K562 treated with DMSO at 1 percent for 4 hours (cell line): ENCODE results near the gene PDE6B. TPM values are rescaled to one million over a fixed set of nuclear protein-coding genes. Genes with fewer than 3 reads are reported as not detected.

ENCODE experiments used
- total RNA-seq: library from RNA; unstranded; fragments of 300-600 nt; gene quantifications from 2 replicates; pipeline ENCODE4 v1.2.3, GENCODE V29; 2022; ENCODE audit not compliant: insufficient read depth

PDE6B gene
- total RNA-seq: not detected in 2 replicates

DNA sequence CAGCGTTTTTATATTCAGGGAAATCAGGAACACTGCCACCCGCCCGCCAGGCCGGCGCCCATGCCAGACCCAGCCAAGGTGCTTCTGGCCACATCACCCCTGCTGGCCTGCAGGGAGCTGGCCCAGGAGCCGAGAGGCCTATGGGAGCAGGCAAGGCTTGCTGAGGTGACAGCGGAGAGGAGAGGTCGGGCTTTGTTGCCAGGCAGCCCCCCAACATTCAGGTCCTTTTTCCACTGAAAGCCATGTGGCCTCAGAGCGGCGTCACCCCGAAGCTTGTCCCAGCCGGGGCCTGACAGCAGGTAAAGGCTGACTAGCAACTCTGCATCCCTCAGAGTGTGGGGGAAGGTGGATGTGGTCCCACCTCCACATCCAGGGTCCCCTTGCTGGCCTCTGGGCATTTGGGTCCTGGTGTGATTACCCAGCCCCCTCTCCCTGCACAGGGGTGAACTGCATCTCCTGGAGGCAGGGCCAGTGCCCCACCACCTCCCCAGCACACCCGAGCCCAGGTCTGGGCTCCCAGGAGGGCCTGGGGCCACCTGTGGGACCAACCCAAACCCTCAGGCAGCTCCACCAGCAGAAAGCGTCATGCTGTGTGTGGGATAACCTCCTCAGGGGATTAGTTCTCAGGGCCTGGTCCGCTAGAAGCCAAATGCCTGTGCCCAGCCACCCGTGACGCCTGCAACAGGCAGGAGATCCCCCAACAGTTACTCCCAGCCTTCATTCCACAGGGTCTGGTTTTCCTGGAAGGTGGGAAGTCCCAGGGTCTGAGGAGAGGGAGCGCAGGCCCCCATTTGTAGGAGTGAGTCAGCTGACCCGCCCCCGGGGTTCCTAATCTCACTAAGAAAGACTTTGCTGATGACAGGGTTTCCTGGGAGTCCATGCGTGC lies at the start of gene PDE6B:
Gene PDE6B, plus strand, starts transcription at position 869 of the 886 bp plus-strand sequence. CDS start 54 bp downstream, outside the sequence.

DNA sequence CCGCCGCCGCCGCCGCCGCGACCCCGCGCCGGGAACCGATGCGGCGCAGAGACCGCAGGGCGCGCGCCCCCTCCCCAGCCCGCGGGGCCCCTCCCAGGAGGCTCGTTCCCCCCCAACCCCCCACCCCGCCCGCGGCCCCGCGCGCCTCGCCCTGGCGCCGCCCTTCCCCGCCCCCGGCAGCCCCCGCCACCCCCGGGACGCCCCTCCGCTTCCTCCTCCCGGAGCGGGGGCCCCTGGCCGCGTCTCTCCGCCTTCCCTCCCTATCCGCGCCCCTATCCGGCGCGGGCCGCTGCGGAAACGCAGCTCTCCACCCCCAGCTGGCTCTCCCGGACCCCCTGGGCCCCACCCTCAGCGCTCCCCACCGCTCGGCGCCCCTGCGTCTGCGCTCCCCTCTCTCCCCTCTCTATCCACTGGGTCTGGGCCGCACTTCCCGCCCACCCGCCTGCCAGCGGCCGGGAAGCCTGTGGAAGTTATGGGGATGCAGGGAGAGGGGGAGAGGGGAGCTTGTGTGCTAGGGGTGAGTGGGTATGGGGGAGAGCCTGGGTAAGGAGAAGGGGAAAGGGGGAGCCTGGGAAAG lies 49.0 kb upstream of the PDE6B start, which contains the start of gene TMEM271:
Gene TMEM271, minus strand, starts transcription at position 51 of the 577 bp plus-strand sequence. CDS start 233 bp downstream, outside the sequence.

DNA sequence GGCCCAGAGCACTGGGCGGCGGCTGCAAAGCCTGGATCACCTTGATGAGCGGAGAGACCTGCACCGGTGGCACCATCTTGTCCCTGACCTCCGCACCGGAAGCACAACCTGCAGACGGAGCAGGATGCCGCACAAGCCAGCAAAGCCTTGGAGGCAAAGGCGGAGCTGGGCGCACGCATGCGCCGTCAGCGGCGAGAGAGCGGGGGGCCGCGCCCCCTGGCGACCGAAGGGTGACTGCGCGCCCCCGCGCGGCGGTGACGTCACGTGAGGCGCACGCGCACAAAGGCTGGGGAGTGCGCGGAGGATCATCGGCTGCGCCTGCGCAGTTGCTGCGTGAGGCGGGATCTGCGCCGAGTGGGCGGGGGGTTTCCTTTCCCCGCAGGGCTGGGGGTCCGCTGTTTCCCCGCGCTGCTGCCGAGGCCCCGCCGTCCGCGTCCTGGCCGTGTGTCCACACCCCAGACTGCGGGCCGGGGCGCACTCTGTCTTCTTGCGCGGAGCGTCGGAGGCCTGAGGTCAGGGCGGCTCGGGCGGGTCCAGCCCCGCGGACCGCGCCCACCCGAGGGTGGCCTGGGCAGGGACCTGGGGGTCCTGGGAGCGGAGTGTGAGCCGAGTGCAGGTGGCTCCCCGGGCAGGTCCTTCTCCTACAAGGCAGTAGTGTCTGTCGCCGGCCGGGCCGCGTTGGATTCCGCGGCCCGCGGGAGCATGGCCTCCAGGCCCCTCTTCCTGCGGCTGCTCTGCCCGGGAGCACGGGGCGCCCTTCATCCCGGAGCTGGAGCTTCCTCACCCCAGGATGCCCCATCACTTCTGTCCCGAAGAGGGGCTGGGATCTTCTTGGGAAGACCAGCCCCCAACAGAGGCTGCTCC lies 49.0 kb downstream of the PDE6B start, which contains the start of the genes ATP5ME and MYL5:
Gene ATP5ME, minus strand, starts transcription at position 105 of the 864 bp plus-strand sequence. Its CDS starts 29 bp downstream, at position 76.
Gene MYL5, plus strand, starts transcription at position 371 of the 864 bp plus-strand sequence. CDS start 3,485 bp downstream, outside the sequence.

DNA sequence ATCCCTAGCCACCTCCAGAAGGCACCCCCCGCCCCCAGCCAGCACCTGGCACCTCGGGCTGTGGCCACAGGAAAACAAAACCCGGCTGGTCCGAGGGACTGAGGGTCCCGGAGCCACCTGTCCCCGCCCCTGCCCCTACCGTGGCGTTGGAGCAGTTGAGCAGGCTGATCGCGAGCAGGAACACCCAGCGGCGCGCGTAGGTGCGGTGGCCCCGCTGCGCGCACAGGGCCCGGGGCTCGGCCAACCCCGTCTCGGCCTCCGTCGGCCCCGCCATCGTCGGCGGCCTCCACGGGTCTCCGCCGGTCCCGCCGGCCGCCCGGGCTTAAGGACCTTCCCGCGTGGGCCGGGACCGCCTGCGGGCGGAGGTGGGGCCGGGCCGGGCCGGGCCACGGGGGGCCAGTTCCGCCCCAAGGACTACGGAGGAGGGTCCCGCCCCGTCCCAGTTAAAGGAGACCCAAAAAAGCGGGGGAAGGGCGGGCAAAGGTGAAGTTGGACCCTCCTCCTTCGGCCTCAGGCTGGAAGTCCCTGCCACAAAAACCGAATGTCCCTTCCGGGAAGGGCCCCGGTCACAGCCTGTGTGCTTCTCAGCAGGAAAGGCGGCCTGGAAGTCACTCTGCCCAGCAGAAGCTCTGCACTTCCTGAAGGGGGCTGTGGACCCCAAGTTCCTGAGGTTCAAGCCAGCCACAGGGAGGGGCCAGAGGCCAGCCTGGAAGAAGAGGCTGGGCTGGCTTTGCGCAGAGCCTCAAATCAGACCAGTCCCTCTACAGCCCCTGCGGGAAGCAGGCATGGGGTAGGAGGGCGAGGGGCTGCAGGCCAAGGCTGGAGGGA lies 63.7 kb downstream of the PDE6B start, which contains the start of gene SLC49A3:
Gene SLC49A3, minus strand, starts transcription at position 298 of the 828 bp plus-strand sequence. Its CDS starts 24 bp downstream, at position 274.

GRCh38 chr4:705278-706082 lies 80.1 kb downstream of the PDE6B start, which contains the start of gene PCGF3:
PCGF3 (plus strand) TSS chr4:705832; CDS start chr4:733681, 27,849 bp downstream.

Other genes with a start within 250 kb of the PDE6B start
- 5.8 and 15.2 TPM in 2 replicates for gene ZNF721, start 126.4 kb upstream of the PDE6B start, total RNA-seq
- gene PIGG, start 126.4 kb upstream of the PDE6B start, total RNA-seq: 23.1 and 26.9 TPM in 2 replicates
- gene TMEM271, start 49.3 kb upstream of the PDE6B start, total RNA-seq: not detected in 2 replicates
- 226 and 274 TPM in 2 replicates for gene ATP5ME, start 48.7 kb downstream of the PDE6B start, total RNA-seq
- gene MYL5, start 49.0 kb downstream of the PDE6B start, total RNA-seq: 2.7 TPM in 1 of 2 replicates, not detected in the other
- not detected in 2 replicates for gene SLC49A3, start 63.6 kb downstream of the PDE6B start, total RNA-seq
- 25.7 and 38.4 TPM in 2 replicates for gene PCGF3, start 80.3 kb downstream of the PDE6B start, total RNA-seq
- not detected in 2 replicates for gene CPLX1, start 200.6 kb downstream of the PDE6B start, total RNA-seq